GM19452 (cell line): ENCODE measurements around the gene DARS1.
A peak's percentile ranks its signal among the peaks of the same experiment; 100 is the strongest.
"Not testable (repeated sequence)": the region's sequence is repeated elsewhere in the genome, so short reads cannot be mapped to it uniquely, and the experiment has no call there.

Experiments
- ATAC-seq: cut with Tn5 transposase; IDR thresholded peaks from one replicate; pipeline ENCODE4 v1.9.1; 2021; ENCODE audit not compliant: unreplicated experiment

DARS1 gene

DNA sequence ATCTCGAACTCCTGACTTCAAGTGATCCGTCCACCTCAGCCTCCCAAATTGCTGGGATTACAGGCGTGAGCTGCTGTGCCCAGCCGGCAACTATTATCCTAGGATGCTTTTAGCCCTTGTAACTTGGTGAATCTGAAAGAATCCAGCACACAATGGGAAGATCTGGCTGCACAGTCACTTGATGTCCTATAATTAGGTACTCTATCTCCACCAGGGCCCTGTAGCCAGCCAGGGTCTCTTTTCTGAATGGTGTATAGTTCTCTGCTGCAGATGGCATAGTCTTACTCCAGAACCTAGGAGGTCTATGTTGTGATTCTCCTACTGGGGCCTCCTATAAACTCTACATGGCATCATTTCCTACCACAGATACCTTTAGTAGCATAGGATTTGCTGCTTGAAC is 95.3 kb downstream of the DARS1 start:
- ATAC-seq: no peak

GRCh38 chr2:135888587-135888986 is 96.8 kb downstream of the DARS1 start:
- ATAC-seq: not testable (repeated sequence)

GRCh38 chr2:135885709-135886108 is 99.7 kb downstream of the DARS1 start:
- no peak for ATAC-seq

GRCh38 chr2:135882415-135882814 is 103.0 kb downstream of the DARS1 start:
- ATAC-seq: no peak

GRCh38 chr2:135876770-135877169 is 108.7 kb downstream of the DARS1 start:
- ATAC-seq: peak; percentile 0

DNA sequence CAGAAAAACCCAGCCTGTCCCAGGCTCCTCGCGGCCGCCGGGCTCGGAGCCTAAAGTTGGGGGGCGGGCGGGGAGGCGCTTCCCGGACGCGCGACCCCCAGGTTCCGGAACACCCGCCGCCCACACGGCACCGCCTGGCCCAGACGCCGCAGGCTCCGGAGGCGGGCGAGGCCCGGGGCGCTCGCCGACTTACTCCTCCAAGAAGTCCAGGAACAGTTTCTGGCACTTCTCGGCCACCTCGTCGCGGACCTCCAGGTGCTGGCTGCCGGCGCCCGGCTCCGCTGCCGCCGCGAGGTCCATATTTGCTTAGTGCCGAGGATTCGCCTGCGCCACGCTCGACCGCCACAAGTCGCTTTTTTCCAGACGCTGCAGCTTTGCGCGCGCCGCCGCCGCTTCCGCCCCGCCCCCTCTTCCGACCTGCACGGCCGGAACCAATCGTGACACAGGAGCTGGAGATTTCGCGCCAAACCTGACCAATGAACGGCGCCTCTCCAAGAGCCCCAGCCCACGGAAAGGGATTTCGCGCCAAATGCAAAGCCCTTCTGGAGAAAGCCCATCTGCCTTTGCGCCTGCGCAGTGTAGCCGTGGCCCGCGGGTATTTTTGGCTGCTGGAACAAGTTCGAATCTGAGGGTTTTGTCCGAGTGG is 109.2 kb downstream of the DARS1 start, which contains the start of gene MCM6:
Gene MCM6, minus strand, starts transcription at position 378 of the 646 bp plus-strand sequence. Its CDS starts 78 bp downstream, at position 300.
- peak; percentile 91 for ATAC-seq

- ATAC-seq: peak; percentile 60
These were observed 109.8 kb downstream of the DARS1 start for GRCh38 chr2:135875491-135876065.

DNA sequence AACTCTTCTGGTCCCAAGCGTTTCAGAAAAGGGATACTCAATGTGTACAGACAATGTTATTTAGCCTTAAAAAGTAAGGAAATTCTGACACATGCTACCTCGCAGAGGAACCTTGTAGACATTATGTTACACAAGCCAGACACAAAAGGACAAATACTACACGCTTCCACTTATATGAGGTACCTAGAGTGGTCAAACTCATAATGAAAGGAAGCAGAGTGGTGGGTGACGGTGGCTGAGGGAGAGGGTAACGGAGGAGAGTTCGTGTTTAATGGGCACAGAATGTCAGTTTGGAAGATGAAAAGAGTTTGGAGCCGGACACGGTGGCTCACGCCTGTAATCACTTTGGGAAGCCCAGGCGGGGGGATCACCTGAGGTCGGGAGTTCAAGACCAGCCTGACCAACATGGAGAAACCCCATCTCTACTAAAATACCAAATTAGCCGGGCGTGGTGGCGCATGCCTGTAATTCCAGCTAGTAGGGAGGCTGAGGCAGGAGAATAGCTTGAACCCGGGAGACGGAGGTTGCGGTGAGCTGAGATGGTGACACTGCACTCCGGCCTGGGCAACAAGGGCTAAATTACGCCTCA is 110.6 kb downstream of the DARS1 start:
- ATAC-seq: no peak

DNA sequence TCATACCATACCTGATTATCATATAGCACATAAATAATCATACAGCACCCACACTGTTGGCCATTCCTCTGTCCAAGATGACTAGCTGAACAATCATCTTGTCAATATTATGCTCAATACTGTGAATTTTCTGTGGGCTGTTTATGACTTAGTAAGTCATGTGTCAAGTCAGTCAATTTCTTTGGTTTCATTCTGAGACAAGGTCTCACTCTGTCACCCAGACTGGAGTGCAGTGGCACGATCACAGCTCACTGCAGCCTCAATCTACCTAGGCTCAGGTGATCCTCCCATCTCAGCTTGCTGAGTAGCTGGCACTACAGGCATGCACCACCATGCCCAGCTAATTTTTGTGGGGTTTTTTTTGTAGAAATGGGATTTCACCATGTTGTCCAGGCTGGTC is 114.9 kb downstream of the DARS1 start:
- ATAC-seq: peak; percentile 43

GRCh38 chr2:135863233-135863632 is 122.2 kb downstream of the DARS1 start:
- ATAC-seq: no peak

GRCh38 chr2:135862718-135863117 is 122.7 kb downstream of the DARS1 start:
- no peak for ATAC-seq
